Measurements from ENCODE around the gene EXOC6B. TPM values are rescaled to one million over a fixed set of nuclear protein-coding genes. Genes with fewer than 3 reads are reported as not detected.

Gene EXOC6B
- total and polyA plus RNA-seq, 11 donors: 18.4 to 192 (median 143) TPM

GRCh38 chr2:72274380-72274797, 551.4 kb downstream of the EXOC6B start:
- peaks cover 0 to 60% (median 26%) of the 10 kb centered on the region in 12 donors for H3K4me1 ChIP-seq
- intact Hi-C loops (cut with DNase I): no loop called here
- no peak overlapping the region for H3K4me3 ChIP-seq
- no peaks in the 10 kb centered on the region for H3K9me3 ChIP-seq
- WGBS, 4 donors: 59 to 78% (median 70%) methylated on average over 4 of the region's 4 CpGs
- no peaks in the 10 kb centered on the region for H3K27me3 ChIP-seq
- TF ChIP-seq CTCF (IDR thresholded peaks at IDR 0.05) (no peak), POLR2A (IDR thresholded peaks at IDR 0.05) (no peak)
- no peak for DNase-seq
- no peaks in the 10 kb centered on the region for H3K36me3 ChIP-seq
- ATAC-seq: no peak
- H3K27ac ChIP-seq: no peak overlapping the region

- WGBS, 4 donors: 16 to 25% (median 21%) methylated on average over 1 of the region's 1 CpG
- Histone ChIP-seq H3K4me1 (peaks cover 0 to 61% (median 28%) of the 10 kb centered on the region in 12 donors), H3K9me3 (no peaks in the 10 kb centered on the region), H3K36me3 (no peaks in the 10 kb centered on the region), H3K27ac (no peak overlapping the region), H3K27me3 (no peaks in the 10 kb centered on the region), H3K4me3 (no peak overlapping the region)
- TF ChIP-seq POLR2A (IDR thresholded peaks at IDR 0.05) (no peak), CTCF (IDR thresholded peaks at IDR 0.05) (no peak)
- ATAC-seq: no peak
- intact Hi-C loops (cut with DNase I): no loop called here
- DNase-seq: no peak
Observed at GRCh38 chr2:72273384-72273783, 552.4 kb downstream of the EXOC6B start.

GRCh38 chr2:72271766-72272641, 553.8 kb downstream of the EXOC6B start:
- ATAC-seq: peak in 3 of 4 donors; percentile 32 to 59 (median 46)
- no peaks in the 10 kb centered on the region for H3K36me3 ChIP-seq
- no peak for DNase-seq
- TF ChIP-seq POLR2A (IDR thresholded peaks at IDR 0.05): no peak
- no peak for TF ChIP-seq CTCF (IDR thresholded peaks at IDR 0.05)
- intact Hi-C loops (cut with DNase I): no loop called here
- no peak overlapping the region for H3K27ac ChIP-seq
- whole genome bisulfite sequencing, 4 donors: 40 to 43% (median 43%) methylated on average over 5 of the region's 5 CpGs
- peaks cover 0 to 56% (median 28%) of the 10 kb centered on the region in 12 donors for H3K4me1 ChIP-seq
- H3K9me3 ChIP-seq: no peaks in the 10 kb centered on the region
- no peaks in the 10 kb centered on the region for H3K27me3 ChIP-seq
- H3K4me3 ChIP-seq: no peak overlapping the region

- Histone ChIP-seq H3K27ac (no peak overlapping the region), H3K4me1 (peaks cover 0 to 56% (median 27%) of the 10 kb centered on the region in 12 donors), H3K27me3 (no peaks in the 10 kb centered on the region), H3K36me3 (no peaks in the 10 kb centered on the region), H3K9me3 (no peaks in the 10 kb centered on the region), H3K4me3 (no peak overlapping the region)
- ATAC-seq (no peak), DNase-seq (no peak)
- TF ChIP-seq POLR2A (IDR thresholded peaks at IDR 0.05) (no peak), CTCF (IDR thresholded peaks at IDR 0.05) (no peak)
- intact Hi-C loops (cut with DNase I): no loop called here
- WGBS, 4 donors: 63 to 74% (median 69%) methylated on average over 1 of the region's 1 CpG
Observed at GRCh38 chr2:72271276-72271614, 554.6 kb downstream of the EXOC6B start.

All from heart left ventricle (tissue), 16 donors.